Neural crest cell (in vitro differentiated cells): Measurements from ENCODE around the gene ZNF143. TPM values are rescaled to one million over a fixed set of nuclear protein-coding genes. Genes with fewer than 3 reads are reported as not detected.
A peak's percentile ranks its signal among the peaks of the same experiment; 100 is the strongest.

ENCODE experiments used
- DNase-seq: peaks from one replicate; pipeline ENCODE4 v3.0.0; 2021; ENCODE audit warnings: low read depth, mixed read lengths, low spot score
- H3K27ac Mint-ChIP-seq: one replicate; pipeline ENCODE4 v1.8.0; 2021; ENCODE audit warnings: mild to moderate bottlenecking, mixed read lengths; ENCODE audit not compliant: unreplicated experiment
- H3K27me3 Mint-ChIP-seq: 2 replicates; pipeline ENCODE4 v1.8.0; 2021; ENCODE audit warnings: low read depth, mild to moderate bottlenecking, mixed read lengths
- H3K36me3 Mint-ChIP-seq: 2 replicates; pipeline ENCODE4 v1.8.0; 2021; ENCODE audit warnings: low read depth, mild to moderate bottlenecking, mixed read lengths
- H3K4me1 Mint-ChIP-seq: 2 replicates; pipeline ENCODE4 v1.8.0; 2021; ENCODE audit warnings: mixed read lengths
- H3K4me3 Mint-ChIP-seq: one replicate; pipeline ENCODE4 v1.8.0; 2021; ENCODE audit warnings: mild to moderate bottlenecking, mixed read lengths
- H3K9me3 Mint-ChIP-seq: 2 replicates; pipeline ENCODE4 v1.8.0; 2021; ENCODE audit warnings: mixed read lengths
- CTCF ChIP-seq: fragments of 200-600 bp; sonication (generic); conservative IDR thresholded peaks from 2 replicates; pipeline ENCODE4 v1.5.0; 2021; ENCODE audit warnings: antibody characterized with exemption, mild to moderate bottlenecking
- total RNA-seq: library from RNA; stranded (reverse); gene quantifications from 2 replicates; pipeline ENCODE4 v1.2.1, GENCODE V29; 2021

The ZNF143 gene
- total RNA-seq, 1 donor from 2014 or later = 39.1 TPM

GRCh38 chr11:9462806-9463537 lies 2.2 kb downstream of the ZNF143 start:
- peaks cover 38% of the 10 kb centered on the region for H3K4me1 Mint-ChIP-seq
- peaks cover 2% of the 10 kb centered on the region for H3K9me3 Mint-ChIP-seq
- H3K27me3 Mint-ChIP-seq = peaks cover 5% of the 10 kb centered on the region
- peaks cover 17% of the 10 kb centered on the region for H3K36me3 Mint-ChIP-seq
- no peak for TF ChIP-seq CTCF
- DNase-seq = no peak
- peak overlapping the region; percentile 64 for H3K27ac Mint-ChIP-seq
- H3K4me3 Mint-ChIP-seq = peak overlapping the region; percentile 90

- H3K9me3 Mint-ChIP-seq = no peaks in the 10 kb centered on the region
- no peak overlapping the region for H3K4me3 Mint-ChIP-seq
- DNase-seq = no peak
- no peak for TF ChIP-seq CTCF
- peaks cover 7% of the 10 kb centered on the region for H3K36me3 Mint-ChIP-seq
- H3K27me3 Mint-ChIP-seq = no peaks in the 10 kb centered on the region
- H3K4me1 Mint-ChIP-seq = peaks cover 18% of the 10 kb centered on the region
- H3K27ac Mint-ChIP-seq = no peak overlapping the region
These were observed 10.0 kb downstream of the ZNF143 start for GRCh38 chr11:9470765-9471164.

DNA sequence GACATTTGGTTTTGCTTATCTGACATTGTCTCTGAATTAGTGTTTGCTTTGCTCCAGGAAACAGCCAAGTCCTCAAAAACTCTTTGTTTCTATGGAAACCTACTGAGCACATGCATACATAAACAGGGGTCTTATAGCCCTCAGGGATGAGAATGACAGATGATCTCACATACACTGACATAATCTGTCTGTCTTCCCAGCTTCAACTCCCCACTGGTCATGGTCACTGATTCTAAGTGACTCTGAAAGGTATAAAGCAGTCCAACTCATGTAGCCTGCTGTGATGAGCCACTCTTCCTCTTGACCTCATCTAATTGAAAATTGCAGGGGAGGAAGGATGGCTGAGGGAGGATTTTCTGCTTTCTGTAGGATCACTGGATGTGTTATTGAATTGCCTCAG lies 12.6 kb downstream of the ZNF143 start:
- Mint-ChIP-seq H3K27me3 (no peaks in the 10 kb centered on the region), H3K36me3 (peaks cover 6% of the 10 kb centered on the region), H3K27ac (peak overlapping the region; percentile 39), H3K4me3 (no peak overlapping the region), H3K4me1 (peaks cover 13% of the 10 kb centered on the region), H3K9me3 (no peaks in the 10 kb centered on the region)
- TF ChIP-seq CTCF = no peak
- no peak for DNase-seq

- no peak for TF ChIP-seq CTCF
- Mint-ChIP-seq H3K27ac (no peak overlapping the region), H3K4me1 (no peaks in the 10 kb centered on the region), H3K27me3 (no peaks in the 10 kb centered on the region), H3K4me3 (no peak overlapping the region), H3K36me3 (peaks cover 11% of the 10 kb centered on the region), H3K9me3 (no peaks in the 10 kb centered on the region)
- no peak for DNase-seq
These were observed 19.1 kb downstream of the ZNF143 start for GRCh38 chr11:9479899-9480298.

GRCh38 chr11:9489080-9489765 lies 28.4 kb downstream of the ZNF143 start:
- Mint-ChIP-seq H3K36me3 (peaks cover 10% of the 10 kb centered on the region), H3K9me3 (no peaks in the 10 kb centered on the region), H3K4me3 (no peak overlapping the region), H3K27me3 (no peaks in the 10 kb centered on the region), H3K27ac (no peak overlapping the region), H3K4me1 (no peaks in the 10 kb centered on the region)
- no peak for DNase-seq
- TF ChIP-seq CTCF = no peak
